GM15510 (cell line): Measurements from ENCODE around the gene NUDT14.

Experiments used
- POLR2A ChIP-seq: IDR thresholded peaks from 3 replicates; pipeline ENCODE4 v1.6.1; 2011; ENCODE audit warnings: borderline replicate concordance; ENCODE audit not compliant: insufficient read length; ENCODE audit errors: extremely low read depth

Gene NUDT14

DNA sequence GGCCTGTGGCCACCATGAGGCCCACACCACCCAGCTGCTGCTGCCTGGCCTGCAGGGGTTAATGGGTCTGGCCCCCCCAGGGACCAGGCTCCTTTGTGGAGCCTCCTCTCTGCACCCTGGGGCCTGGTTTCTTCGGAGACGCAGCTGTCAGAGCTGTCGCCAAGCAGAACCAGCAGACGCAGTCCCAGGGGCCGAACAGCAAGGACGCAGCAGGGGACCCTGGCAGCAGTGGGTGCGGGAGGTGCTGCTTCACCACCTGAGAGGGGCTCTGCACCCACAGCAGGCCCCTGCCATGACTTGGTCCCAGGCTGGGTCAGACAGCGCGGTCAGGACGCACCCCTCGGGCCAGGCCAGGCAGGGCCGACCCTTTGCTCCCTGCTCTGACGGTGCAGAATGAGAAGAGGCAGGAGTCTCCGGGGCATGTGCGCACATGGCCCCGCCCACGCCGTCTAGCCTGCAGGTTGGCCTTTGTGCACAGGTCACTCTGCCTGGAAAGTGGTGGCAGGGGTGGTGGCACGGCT lies 43.0 kb downstream of the NUDT14 start:
- TF ChIP-seq POLR2A, result no peak

DNA sequence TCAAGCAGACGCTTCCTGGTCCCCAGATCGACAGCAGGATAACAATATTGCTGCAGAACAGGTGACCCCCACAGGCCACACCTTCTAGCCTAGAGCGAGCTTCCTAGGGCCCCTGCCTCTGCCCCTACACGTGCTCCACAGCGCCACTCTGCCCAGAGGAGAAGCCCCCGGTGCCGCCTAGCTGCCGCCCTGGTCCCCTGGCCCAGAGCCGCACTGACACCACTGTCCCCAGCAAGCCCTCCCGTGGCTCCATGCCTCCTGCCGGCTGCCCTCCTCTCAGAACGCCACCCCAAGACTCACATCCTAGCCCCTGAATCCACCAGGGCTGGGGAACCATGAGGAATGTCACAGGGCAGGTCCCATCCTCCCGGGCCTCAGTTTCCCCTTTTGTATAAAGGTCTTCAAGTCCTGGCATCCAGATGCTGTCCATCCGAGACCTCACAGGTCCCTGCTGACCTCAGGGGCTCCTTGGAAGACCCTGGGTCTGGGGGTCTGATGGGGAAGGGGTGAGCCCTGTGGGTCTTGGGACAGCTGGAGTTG lies 43.6 kb downstream of the NUDT14 start:
- TF ChIP-seq POLR2A, result no peak

GRCh38 chr14:105136401-105137322 lies 44.5 kb downstream of the NUDT14 start:
- no peak for TF ChIP-seq POLR2A

DNA sequence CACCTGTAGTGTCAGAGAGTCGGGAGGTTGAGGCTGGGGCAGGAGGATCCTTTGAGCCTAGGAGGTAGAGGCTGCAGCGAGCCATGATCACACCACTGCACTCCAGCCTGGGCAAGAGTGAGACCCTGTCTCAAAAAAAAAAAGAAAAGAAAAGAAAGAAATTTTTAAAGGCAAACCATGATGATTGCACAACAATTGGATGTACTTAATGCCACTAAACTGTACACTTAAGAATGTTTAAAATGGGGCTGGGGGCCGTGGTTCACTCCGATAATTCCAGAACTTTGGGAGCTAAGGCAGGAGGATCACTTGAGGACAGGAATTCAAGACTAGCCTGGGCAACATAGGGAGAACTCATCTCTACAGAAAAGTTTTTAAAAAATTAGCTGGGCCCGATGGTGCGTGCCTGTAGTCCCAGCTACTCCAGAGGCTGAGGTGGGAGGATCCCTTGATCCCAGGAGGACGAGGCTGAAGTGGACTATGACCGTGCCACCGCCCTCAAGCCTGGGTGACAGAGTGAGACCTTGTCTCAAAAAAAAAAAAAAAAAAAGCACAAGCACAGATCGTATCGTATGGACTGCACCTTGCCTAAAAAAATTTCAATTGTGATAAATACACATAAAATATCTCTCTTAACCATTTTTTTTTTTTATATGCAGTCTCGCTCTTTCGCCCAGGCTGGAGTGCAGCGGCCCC lies 45.3 kb downstream of the NUDT14 start:
- TF ChIP-seq POLR2A, result no peak

DNA sequence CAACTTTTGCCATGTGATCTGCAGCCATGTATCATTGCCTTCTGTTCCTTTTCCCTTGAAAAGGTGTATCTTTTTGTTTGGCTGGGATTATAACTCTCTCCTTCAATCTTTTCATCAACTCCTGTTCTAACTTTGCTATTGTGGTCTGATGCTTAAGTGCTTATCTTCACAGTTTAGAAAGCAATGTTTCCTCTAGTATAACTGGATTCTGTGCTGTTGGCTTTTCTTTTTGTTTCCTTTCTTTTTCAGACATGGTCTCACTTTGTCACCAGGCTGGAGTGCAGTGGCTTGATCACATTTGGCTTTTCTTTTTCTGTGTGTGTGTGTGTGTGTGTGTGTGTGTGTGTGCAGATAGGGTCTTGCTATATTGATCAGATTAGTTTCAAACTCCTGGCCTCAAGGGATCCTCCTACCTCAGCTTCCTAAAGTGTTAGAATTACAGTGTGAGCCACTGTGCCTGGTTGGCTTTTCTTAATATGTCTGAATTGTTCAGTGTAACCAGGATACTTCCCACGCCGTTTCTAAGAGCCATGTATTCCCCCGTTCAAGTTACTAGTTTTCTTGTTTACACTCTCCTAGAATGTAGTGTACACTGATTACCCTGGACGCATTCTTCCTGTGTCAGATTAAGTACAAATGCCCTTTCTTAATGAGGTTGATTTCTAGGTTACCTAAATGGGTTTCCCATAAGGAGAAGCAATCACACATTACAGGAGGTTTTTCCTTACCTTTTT lies 48.0 kb downstream of the NUDT14 start:
- TF ChIP-seq POLR2A, result no peak

DNA sequence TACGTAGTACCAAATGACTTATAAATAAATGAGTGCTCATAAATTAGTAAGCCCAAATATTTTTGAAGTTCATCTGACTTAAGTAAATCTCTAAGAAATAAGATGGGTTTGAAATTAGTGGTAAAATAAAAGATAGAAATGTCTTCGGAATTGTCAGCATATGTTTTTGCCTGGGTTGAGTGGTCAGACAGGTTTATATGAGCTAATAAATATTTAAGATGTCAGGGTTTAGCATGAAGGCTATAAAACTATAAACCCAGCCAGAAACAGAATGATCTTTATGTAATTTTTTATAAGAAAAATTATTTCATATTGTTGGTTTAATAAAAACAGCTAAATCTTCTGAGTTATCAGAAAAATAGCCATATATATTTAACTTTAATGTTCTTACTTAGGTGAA lies 49.9 kb downstream of the NUDT14 start:
- no peak for TF ChIP-seq POLR2A

GRCh38 chr14:105128059-105128458 lies 53.1 kb downstream of the NUDT14 start:
- TF ChIP-seq POLR2A, result no peak

DNA sequence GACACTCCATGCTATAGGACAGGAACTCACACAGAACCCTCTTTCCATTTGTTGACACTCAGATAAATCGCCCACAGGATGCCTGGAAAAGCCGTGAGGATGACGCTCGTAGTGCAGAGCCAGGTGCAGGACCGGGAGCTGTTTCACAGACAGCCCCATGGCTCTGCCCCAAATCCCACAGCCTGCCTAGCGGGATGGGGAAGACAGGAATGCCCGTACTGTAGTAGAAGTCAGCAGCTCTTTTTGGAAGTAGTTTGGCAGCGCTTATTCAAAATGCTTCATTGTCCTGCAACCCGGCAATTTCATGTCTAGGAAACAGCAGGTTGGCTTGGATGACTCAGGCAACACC lies 54.2 kb downstream of the NUDT14 start:
- no peak for TF ChIP-seq POLR2A

DNA sequence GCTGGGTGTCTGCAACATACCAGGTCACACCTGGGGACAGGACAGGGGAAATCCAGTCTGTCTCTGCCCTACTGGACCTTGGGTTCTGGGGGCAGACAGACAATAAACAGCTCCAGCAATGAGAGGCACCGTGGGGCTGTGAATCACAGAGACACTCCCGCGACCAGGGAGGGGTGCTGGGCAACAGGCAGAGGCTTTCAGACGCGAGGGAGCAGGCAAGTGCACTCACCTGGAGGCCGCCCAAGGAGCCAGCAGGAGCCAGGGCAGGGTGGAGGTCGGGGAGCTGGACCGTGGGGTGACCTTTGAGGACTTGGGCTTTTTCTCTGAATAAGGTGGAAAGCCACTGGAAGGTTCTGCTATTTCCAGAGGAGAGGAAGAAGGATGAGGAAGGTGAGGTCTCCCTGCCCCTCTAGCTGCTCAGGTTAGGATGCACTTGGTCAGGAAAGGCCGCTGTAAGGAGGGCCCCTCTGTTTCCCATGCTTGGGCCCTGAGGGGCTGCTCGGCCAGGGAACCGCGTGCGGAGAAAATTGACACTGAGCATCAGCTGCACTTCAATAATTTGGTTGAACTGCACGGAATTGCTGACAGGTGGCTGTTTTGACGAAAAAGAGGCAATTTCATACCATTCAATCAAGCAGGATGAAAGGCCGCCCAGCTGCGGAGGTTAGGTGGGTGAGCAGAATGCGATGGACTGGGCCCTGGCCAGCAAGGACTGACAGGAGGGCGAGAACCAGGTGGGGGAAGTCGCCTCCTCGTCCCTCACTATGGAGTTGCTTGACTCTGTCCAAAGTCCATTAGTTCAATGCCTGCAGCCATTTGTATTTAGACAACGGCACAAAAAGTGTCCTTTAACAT lies 54.8 kb downstream of the NUDT14 start:
- TF ChIP-seq POLR2A, result no peak

DNA sequence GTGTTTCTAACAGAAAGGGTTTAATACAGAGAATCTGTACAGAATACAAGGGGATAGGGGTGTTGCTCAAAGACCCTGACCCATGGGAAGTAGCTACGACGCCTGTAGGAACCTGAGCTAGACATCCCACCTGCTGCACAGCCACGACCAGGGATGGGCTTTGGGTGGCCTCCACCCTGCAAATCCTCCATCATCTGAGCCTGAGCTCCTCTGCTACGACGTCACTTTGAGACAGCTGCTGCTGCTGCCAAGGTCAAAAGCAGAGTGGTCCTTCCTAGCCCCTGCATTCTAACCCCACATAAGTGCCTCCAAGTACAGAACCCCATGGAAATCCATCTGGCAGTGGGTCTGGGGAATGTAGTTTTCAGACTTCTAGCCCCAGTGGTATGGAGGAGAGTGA lies 56.3 kb downstream of the NUDT14 start:
- TF ChIP-seq POLR2A, result no peak

- TF ChIP-seq POLR2A, result no peak
Measured at GRCh38 chr14:105123981-105124765, 56.9 kb downstream of the NUDT14 start.

- no peak for TF ChIP-seq POLR2A
Measured at GRCh38 chr14:105123064-105123665, 57.9 kb downstream of the NUDT14 start.
